ENCODE data around the gene MPEG1. TPM values are rescaled to one million over a fixed set of nuclear protein-coding genes. Genes with fewer than 3 reads are reported as not detected.

Gene MPEG1
- total RNA-seq, 4 donors from 2014 or later = 3.5 to 51.2 (median 6.0) TPM

DNA sequence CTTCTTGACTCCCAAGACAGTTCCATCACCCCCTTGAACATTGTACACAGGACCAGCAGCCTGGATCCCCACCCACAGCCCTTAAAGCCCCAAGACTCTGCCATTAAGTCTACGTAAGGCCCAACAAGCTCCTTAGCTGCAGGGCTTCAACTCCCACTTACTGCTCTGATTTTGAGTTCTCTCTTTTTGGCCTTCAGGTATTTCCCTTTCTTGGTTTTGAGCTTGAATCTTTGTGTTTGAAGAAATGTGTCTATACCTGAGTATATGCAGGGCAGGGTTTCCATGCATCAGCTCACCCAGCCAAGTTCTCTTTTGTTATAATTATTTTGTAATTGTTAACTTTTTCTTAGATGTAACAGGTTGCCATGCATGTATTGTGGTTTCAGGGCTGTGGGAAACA is 10.4 kb upstream of the MPEG1 start:
- no peak overlapping the region for H3K4me3 ChIP-seq
- H3K9me3 ChIP-seq = no peaks in the 10 kb centered on the region
- DNase-seq = no peak
- no peak for TF ChIP-seq POLR2A (IDR thresholded peaks at IDR 0.05)
- TF ChIP-seq, protein P1, sequence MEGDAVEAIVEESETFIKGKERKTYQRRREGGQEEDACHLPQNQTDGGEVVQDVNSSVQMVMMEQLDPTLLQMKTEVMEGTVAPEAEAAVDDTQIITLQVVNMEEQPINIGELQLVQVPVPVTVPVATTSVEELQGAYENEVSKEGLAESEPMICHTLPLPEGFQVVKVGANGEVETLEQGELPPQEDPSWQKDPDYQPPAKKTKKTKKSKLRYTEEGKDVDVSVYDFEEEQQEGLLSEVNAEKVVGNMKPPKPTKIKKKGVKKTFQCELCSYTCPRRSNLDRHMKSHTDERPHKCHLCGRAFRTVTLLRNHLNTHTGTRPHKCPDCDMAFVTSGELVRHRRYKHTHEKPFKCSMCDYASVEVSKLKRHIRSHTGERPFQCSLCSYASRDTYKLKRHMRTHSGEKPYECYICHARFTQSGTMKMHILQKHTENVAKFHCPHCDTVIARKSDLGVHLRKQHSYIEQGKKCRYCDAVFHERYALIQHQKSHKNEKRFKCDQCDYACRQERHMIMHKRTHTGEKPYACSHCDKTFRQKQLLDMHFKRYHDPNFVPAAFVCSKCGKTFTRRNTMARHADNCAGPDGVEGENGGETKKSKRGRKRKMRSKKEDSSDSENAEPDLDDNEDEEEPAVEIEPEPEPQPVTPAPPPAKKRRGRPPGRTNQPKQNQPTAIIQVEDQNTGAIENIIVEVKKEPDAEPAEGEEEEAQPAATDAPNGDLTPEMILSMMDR (IDR thresholded peaks at IDR 0.05) = no peak
- H3K27me3 ChIP-seq = no peaks in the 10 kb centered on the region
- H3K4me1 ChIP-seq = peaks cover 0 to 8% (median 0%) of the 10 kb centered on the region in 4 donors
- H3K27ac ChIP-seq = peak overlapping the region; percentile 12 to 70 (median 44)
- H3K36me3 ChIP-seq = no peaks in the 10 kb centered on the region

DNA sequence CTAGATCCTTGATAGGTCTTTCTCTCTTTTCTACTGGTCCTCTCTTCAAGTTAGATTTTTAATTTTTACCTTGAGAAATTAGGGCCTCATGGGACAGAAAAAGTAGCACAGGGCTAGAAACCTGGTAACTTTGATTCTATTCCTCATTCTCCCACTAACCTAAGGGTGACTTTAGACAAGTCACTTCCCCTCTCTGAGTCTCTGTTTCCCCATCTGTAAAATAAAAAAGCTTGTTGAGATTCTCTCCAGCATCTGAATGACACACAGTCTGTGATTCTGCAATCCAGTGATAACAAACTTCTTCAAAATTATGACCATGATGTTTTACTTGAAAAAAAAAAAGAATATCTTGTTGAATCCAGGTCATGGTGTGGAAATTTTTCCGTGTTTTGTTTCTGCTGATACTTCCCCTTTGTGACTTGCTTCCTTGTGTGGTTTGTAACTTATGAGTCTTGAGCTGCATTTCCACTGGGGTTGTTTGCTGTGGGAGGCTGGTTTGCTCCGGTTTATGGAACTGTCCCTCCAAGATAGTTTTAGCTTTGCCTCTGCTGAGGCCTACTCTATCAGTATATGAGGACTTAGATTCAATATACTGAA is 9.8 kb upstream of the MPEG1 start:
- Histone ChIP-seq H3K4me3 (no peak overlapping the region), H3K9me3 (no peaks in the 10 kb centered on the region), H3K27ac (peak overlapping the region in 3 of 4 donors; percentile 8 to 70 (median 57)), H3K27me3 (no peaks in the 10 kb centered on the region), H3K4me1 (peaks cover 0 to 8% (median 0%) of the 10 kb centered on the region in 4 donors), H3K36me3 (no peaks in the 10 kb centered on the region)
- TF ChIP-seq, protein P1 (IDR thresholded peaks at IDR 0.05) = no peak
- TF ChIP-seq POLR2A (IDR thresholded peaks at IDR 0.05) = no peak
- no peak for DNase-seq

DNA sequence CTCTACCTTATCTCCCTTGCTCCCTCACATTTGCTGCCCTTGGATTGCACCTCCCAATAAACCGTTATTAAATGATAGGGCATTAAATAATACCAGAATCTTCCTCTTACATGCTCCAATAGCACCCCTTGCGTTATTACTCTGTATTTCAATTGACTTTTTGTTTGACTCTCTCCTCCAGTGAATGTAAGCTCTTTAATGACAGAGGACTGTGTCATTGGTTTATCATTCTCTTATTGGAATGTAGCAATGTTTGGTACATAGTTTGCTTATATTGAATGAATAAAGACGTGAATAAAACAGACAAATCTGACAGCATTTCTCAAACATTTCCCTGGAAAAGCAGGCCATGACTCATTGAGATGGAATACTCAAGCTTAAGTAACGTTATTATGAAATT is 8.7 kb upstream of the MPEG1 start:
- Histone ChIP-seq H3K27ac (peak overlapping the region in 1 of 4 donors; percentile 57), H3K4me3 (no peak overlapping the region)
- TF ChIP-seq POLR2A (IDR thresholded peaks at IDR 0.05) = no peak
- TF ChIP-seq, protein P1 (IDR thresholded peaks at IDR 0.05) = peak in 1 of 6 experiments; percentile 25

DNA sequence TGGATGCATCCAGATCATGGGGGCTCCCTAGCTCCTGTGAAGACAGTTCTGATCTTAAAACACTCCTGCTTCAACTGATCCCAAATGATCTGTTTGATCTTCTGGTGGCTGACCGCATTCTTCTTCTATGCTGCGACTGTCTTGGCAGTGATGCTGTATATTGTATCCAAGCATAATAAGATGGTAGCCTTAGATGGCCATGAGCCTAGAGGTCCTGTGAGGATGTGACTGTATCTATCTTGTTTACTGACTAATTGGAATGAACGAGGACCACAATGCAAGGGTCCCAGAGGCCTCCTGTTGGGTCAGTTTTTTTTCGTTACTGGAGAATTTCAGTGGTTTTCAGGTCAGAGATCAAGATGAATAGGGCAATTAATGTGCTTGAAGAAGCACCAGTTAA is 7.1 kb upstream of the MPEG1 start:
- Histone ChIP-seq H3K4me1 (peaks cover 0 to 8% (median 2%) of the 10 kb centered on the region in 4 donors), H3K4me3 (no peak overlapping the region)
- DNase-seq = no peak

More for the DNA sequence above, 8.7 kb upstream of the MPEG1 start:
- no peak for DNase-seq
- Histone ChIP-seq H3K9me3 (no peaks in the 10 kb centered on the region), H3K27me3 (no peaks in the 10 kb centered on the region), H3K36me3 (no peaks in the 10 kb centered on the region), H3K4me1 (peaks cover 0 to 8% (median 0%) of the 10 kb centered on the region in 4 donors)

DNA sequence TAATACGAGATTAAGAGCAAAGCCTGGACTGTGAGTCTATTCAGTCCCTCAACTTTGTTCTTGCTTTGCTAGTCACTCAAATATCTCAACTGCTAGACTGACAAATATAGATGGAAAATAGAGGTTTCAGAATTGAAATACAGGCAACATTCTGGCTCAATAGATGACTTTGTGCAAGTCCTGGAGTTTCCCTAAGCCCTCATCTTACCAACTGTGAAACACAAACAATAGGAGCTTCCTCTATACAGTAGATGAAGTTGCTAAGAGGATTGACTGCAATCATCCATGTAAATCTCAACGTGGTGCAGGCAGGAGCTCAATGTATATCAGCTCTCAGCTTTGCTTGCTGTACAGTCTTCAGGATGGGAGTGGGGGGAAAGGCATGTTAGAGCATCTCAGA is 6.2 kb upstream of the MPEG1 start:
- H3K27me3 ChIP-seq = no peaks in the 10 kb centered on the region
- TF ChIP-seq, protein P1 (IDR thresholded peaks at IDR 0.05) = no peak
- TF ChIP-seq POLR2A (IDR thresholded peaks at IDR 0.05) = no peak
- DNase-seq = no peak

More for the DNA sequence above, 7.1 kb upstream of the MPEG1 start:
- Histone ChIP-seq H3K27ac (no peak overlapping the region), H3K27me3 (no peaks in the 10 kb centered on the region), H3K36me3 (no peaks in the 10 kb centered on the region), H3K9me3 (no peaks in the 10 kb centered on the region)
- TF ChIP-seq, protein P1 (IDR thresholded peaks at IDR 0.05) = no peak
- no peak for TF ChIP-seq POLR2A (IDR thresholded peaks at IDR 0.05)

More for the DNA sequence above, 6.2 kb upstream of the MPEG1 start:
- no peaks in the 10 kb centered on the region for H3K36me3 ChIP-seq
- H3K9me3 ChIP-seq = no peaks in the 10 kb centered on the region
- H3K4me1 ChIP-seq = peaks cover 0 to 8% (median 2%) of the 10 kb centered on the region in 4 donors
- no peak overlapping the region for H3K4me3 ChIP-seq
- H3K27ac ChIP-seq = no peak overlapping the region

Data from Peyer's patch (tissue), 4 donors.